HG02885 (cell line): ENCODE measurements around the gene SLC7A7.
A peak's percentile ranks its signal among the peaks of the same experiment; 100 is the strongest.
"Not testable (repeated sequence)": the region's sequence is repeated elsewhere in the genome, so short reads cannot be mapped to it uniquely, and the experiment has no call there.

Experiments used
- ATAC-seq: cut with Tn5 transposase; IDR thresholded peaks from one replicate; pipeline ENCODE4 v1.9.1; 2021; ENCODE audit warnings: mild to moderate bottlenecking; ENCODE audit not compliant: unreplicated experiment, poor library complexity

Gene SLC7A7

GRCh38 chr14:22822571-22823098, 7.4 kb upstream of the SLC7A7 start:
- peak; percentile 61 for ATAC-seq

- ATAC-seq, result no peak
These were observed 6.9 kb upstream of the SLC7A7 start for GRCh38 chr14:22822016-22822570.

- ATAC-seq, result no peak
These were observed 6.2 kb upstream of the SLC7A7 start for GRCh38 chr14:22821193-22822015.

- ATAC-seq, result no peak
These were observed 5.5 kb upstream of the SLC7A7 start for GRCh38 chr14:22820731-22821130.

- ATAC-seq, result no peak
These were observed 4.1 kb upstream of the SLC7A7 start for GRCh38 chr14:22819151-22819988.

GRCh38 chr14:22814373-22814772, 862 bp downstream of the SLC7A7 start:
- no peak for ATAC-seq

GRCh38 chr14:22813145-22813544, 2.1 kb downstream of the SLC7A7 start:
- no peak for ATAC-seq

GRCh38 chr14:22812744-22813143, 2.5 kb downstream of the SLC7A7 start:
- ATAC-seq, result no peak

- ATAC-seq, result no peak
These were observed 3.5 kb downstream of the SLC7A7 start for GRCh38 chr14:22811722-22812121.

- no peak for ATAC-seq
These were observed 6.6 kb downstream of the SLC7A7 start for GRCh38 chr14:22808388-22809209.

GRCh38 chr14:22807432-22808087, 7.7 kb downstream of the SLC7A7 start:
- ATAC-seq, result no peak

- ATAC-seq, result not testable (repeated sequence)
These were observed 10.0 kb downstream of the SLC7A7 start for GRCh38 chr14:22805235-22805634.

- ATAC-seq, result peak; percentile 57
These were observed 11.6 kb downstream of the SLC7A7 start for GRCh38 chr14:22803687-22803974.

- peak; percentile 60 for ATAC-seq
These were observed 12.2 kb downstream of the SLC7A7 start for GRCh38 chr14:22802860-22803686.

GRCh38 chr14:22801716-22802115, 13.5 kb downstream of the SLC7A7 start:
- no peak for ATAC-seq

GRCh38 chr14:22800346-22800745, 14.9 kb downstream of the SLC7A7 start:
- ATAC-seq, result no peak

GRCh38 chr14:22798528-22798927, 16.7 kb downstream of the SLC7A7 start:
- ATAC-seq, result no peak

- no peak for ATAC-seq
These were observed 18.0 kb downstream of the SLC7A7 start for GRCh38 chr14:22797017-22797917.
